GM21576 (cell line): ENCODE results near the gene DNAAF6.

Source experiments
- ATAC-seq: cut with Tn5 transposase; IDR thresholded peaks from one replicate; pipeline ENCODE4 v1.9.1; 2021; ENCODE audit warnings: mild to moderate bottlenecking, moderate library complexity; ENCODE audit not compliant: unreplicated experiment

Gene DNAAF6

GRCh38 chrX:107290019-107290418 is 83.6 kb downstream of the DNAAF6 start:
- no peak for ATAC-seq

GRCh38 chrX:107293056-107293455 is 86.6 kb downstream of the DNAAF6 start:
- no peak for ATAC-seq
